Stomach (tissue), 9 donors: Measurements from ENCODE around the gene NCS1. TPM values are rescaled to one million over a fixed set of nuclear protein-coding genes. Genes with fewer than 3 reads are reported as not detected.

Experiments
- DNase-seq, 2 donors: peaks; one replicate each; pipeline versions ENCODE4 v3.0.0 to v3.0.0-alpha.2; 2013 to 2019
- H3K27ac ChIP-seq, 5 donors: fragments of 200-600 bp in 4 of 5; sonication (generic) in 4 of 5; one replicate each; pipeline ENCODE4 v1.5.1; 2013 to 2019; ENCODE audit warnings: mild to moderate bottlenecking in 1 of 5, moderate library complexity in 1 of 5
- H3K27me3 ChIP-seq, 3 donors: fragments of 200-600 bp; sonication (generic); one replicate each; pipeline ENCODE4 v1.5.1; 2017 to 2019; ENCODE audit warnings: mixed run types in 1 of 3
- H3K36me3 ChIP-seq, 4 donors: fragments of 200-600 bp; sonication (generic); 1 replicate in 3 of 4; 2 replicates in 1 of 4; pipeline ENCODE4 v1.5.1; 2016 to 2019
- H3K4me1 ChIP-seq, 4 donors: fragments of 200-600 bp; sonication (generic); one replicate each; pipeline ENCODE4 v1.5.1; 2016 to 2019
- H3K4me3 ChIP-seq, 4 donors: fragments of 200-600 bp; sonication (generic) in 3 of 4; one replicate each; pipeline ENCODE4 v1.5.1; 2016 to 2019; ENCODE audit warnings: mild to moderate bottlenecking in 1 of 4
- H3K9me3 ChIP-seq, 4 donors: fragments of 200-600 bp; sonication (generic); one replicate each; pipeline ENCODE4 v1.5.1; 2016 to 2019
- EP300 ChIP-seq: sonication (generic); formaldehyde crosslinking; IDR thresholded peaks from one replicate; pipeline ENCODE4 v1.6.1; 2017; ENCODE audit warnings: antibody characterized with exemption
- POLR2A ChIP-seq, 4 donors: fragments of 450-650 bp; IDR thresholded peaks; one replicate each; pipeline ENCODE4 v1.6.1; 2016; ENCODE audit warnings: antibody characterized with exemption in 4 of 4, control low read depth in 2 of 4, mild to moderate bottlenecking in 1 of 4, moderate library complexity in 1 of 4
- POLR2AphosphoS5 ChIP-seq, 3 donors: sonication (generic); formaldehyde crosslinking; IDR thresholded peaks; one replicate each; pipeline ENCODE4 v1.6.1; 2016; ENCODE audit warnings: antibody characterized with exemption in 3 of 3
- WGBS, 5 donors: extraction: QIAGEN DNeasy Blood & Tissue Kit in 3 of 5; methylation state at CpG; one replicate each; pipeline versions ENCODE4 v1.1.5 to v1.1.7; 2013 to 2018; 5-methylcytosine and 5-hydroxymethylcytosine counted together
- intact Hi-C: fragments of 100-400 bp; cut with DNase I; formaldehyde crosslinking; loops from one replicate; pipeline ENCODE4 v1.15.1; 2023; ENCODE audit warnings: low total_unique reads
- polyA plus RNA-seq, 3 donors: library from polyadenylated mRNA; stranded (reverse); fragments of 200-250 nt; gene quantifications; one replicate each; pipeline ENCODE4 v1.2.3, GENCODE V29; 2013
- total RNA-seq, 5 donors: library from RNA; depleted of rRNA; stranded (reverse); fragments of >200 nt; gene quantifications; one replicate each; pipeline versions ENCODE4 v1.1.0 to v1.2.3, GENCODE V29; 2014 to 2016
- TF ChIP-seq, protein P1 (sequence below), 7 experiments: fragments of 450-650 bp in 4 of 7; fragments of 200-600 bp in 3 of 7; sonication (generic) in 3 of 7; IDR thresholded peaks; one replicate each; pipeline ENCODE4 v1.5.1; 2016 to 2019; ENCODE audit warnings: antibody characterized with exemption in 7 of 7, control low read depth in 2 of 7, mild to moderate bottlenecking in 1 of 7
- donor health status: healthy with polysubstance abuse.
- donor health status: Bipolar disorder and iron deficiency.
- donor health status: healthy.

Gene NCS1
- total and polyA plus RNA-seq, 8 donors: 3.2 to 50.0 (median 16.6) TPM

DNA sequence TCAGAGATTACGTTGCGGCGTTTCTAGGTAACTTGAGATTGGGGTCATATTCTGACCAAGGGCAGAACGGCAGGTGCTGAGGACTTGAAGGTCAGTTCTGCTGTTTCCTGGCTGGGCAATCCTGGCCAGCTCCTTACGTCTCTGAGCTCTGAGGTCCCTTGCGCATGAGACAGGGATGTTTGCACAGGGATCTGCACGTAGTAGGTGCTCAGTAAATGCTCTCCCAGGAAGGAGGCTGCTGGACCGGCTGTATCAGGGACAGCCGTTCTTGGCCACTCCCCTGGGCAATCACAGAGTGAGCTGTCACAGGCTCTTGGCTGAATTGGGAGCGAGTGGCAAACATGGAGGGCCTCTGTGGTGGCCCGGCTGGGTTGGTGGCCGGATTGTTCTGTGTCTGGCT, 8.3 kb downstream of the NCS1 start:
- H3K36me3 ChIP-seq: no peaks in the 10 kb centered on the region
- WGBS, 5 donors: 73 to 84% (median 82%) methylated on average over 11 to 12 of the region's 12 CpGs
- no peaks in the 10 kb centered on the region for H3K9me3 ChIP-seq
- TF ChIP-seq POLR2A (IDR thresholded peaks at IDR 0.05) (no peak), POLR2AphosphoS5 (IDR thresholded peaks at IDR 0.05) (no peak), EP300 (no peak)
- TF ChIP-seq, protein P1, sequence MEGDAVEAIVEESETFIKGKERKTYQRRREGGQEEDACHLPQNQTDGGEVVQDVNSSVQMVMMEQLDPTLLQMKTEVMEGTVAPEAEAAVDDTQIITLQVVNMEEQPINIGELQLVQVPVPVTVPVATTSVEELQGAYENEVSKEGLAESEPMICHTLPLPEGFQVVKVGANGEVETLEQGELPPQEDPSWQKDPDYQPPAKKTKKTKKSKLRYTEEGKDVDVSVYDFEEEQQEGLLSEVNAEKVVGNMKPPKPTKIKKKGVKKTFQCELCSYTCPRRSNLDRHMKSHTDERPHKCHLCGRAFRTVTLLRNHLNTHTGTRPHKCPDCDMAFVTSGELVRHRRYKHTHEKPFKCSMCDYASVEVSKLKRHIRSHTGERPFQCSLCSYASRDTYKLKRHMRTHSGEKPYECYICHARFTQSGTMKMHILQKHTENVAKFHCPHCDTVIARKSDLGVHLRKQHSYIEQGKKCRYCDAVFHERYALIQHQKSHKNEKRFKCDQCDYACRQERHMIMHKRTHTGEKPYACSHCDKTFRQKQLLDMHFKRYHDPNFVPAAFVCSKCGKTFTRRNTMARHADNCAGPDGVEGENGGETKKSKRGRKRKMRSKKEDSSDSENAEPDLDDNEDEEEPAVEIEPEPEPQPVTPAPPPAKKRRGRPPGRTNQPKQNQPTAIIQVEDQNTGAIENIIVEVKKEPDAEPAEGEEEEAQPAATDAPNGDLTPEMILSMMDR (IDR thresholded peaks at IDR 0.05): no peak
- no peaks in the 10 kb centered on the region for H3K27me3 ChIP-seq
- peaks cover 11 to 56% (median 26%) of the 10 kb centered on the region in 4 donors for H3K4me1 ChIP-seq
- H3K27ac ChIP-seq: peak overlapping the region in 4 of 5 donors; percentile 34 to 90 (median 84)
- no peak overlapping the region for H3K4me3 ChIP-seq
- DNase-seq: no peak
- intact Hi-C loops: no loop called here

DNA sequence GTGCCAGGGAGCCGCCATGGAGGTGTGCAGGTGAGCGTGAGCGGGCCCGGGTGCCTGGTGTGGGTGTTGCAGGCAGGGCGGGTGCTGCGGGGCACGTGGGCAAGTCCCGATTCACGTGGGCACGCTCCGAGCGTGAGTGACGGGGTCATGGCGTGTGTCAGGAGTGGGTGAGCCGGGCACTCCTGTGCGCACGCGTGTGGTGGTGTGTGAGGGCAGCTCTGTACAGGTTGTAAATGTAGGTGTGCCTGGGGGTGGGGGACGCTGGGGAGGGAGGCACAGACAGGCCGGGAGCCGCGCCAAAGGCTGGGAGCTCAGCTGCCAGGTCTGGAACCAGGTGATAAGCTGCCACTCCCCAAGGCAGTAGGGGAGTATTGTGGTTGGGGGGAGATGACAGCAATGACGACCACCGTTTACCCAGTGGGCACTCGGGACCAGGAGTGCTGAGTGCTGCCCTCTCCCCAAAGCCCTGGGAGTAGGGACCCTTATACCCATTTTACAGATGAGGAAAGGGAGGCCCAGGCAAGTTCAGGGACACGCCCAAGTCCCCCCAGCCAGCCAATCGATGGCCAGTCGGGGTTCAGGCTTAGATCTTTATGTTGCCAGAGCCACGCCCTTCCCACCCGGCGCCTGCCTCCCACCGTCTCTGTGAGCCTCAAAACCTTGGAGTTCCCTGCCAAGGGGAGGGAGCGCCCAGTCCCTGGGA, 9.6 kb downstream of the NCS1 start:
- Histone ChIP-seq H3K4me3 (no peak overlapping the region), H3K27me3 (no peaks in the 10 kb centered on the region), H3K9me3 (no peaks in the 10 kb centered on the region), H3K27ac (peak overlapping the region; percentile 13 to 90 (median 84)), H3K36me3 (no peaks in the 10 kb centered on the region), H3K4me1 (peaks cover 12 to 65% (median 37%) of the 10 kb centered on the region in 4 donors)
- 39 to 66% (median 62%) methylated on average over 27 to 33 of the region's 33 CpGs for WGBS, 5 donors
- DNase-seq: peak in 1 of 2 donors; percentile 86
- TF ChIP-seq POLR2AphosphoS5 (IDR thresholded peaks at IDR 0.05) (no peak), EP300 (no peak), POLR2A (IDR thresholded peaks at IDR 0.05) (no peak)
- intact Hi-C loops: no loop called here

DNA sequence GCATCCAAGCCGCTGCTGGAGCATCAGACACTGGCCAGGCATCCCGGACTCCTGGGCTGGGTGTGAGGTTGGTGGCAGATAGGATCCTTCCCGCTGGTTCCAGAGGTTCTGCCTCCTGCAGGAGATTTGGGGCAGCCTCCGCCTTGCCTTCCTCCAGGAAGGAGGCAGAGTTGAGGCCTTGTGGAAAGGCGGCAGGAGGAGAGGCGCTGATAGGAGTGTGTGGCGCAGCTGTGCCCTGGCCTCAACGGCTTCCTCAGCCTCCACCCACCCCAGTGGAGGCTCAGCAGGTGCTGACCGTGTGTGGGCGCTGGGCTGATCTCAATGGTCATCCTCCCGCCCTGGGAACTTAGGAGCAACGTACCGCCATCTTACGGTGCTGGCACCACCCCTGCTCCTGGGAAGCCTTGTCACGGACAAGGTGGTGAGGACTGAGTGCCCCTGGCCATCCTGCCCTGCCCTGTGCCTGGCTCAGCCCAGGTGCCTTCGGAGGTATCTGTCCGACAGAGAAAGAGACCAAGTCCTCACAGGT, 10.2 kb downstream of the NCS1 start:
- peak overlapping the region in 4 of 5 donors; percentile 33 to 90 (median 84) for H3K27ac ChIP-seq

DNA sequence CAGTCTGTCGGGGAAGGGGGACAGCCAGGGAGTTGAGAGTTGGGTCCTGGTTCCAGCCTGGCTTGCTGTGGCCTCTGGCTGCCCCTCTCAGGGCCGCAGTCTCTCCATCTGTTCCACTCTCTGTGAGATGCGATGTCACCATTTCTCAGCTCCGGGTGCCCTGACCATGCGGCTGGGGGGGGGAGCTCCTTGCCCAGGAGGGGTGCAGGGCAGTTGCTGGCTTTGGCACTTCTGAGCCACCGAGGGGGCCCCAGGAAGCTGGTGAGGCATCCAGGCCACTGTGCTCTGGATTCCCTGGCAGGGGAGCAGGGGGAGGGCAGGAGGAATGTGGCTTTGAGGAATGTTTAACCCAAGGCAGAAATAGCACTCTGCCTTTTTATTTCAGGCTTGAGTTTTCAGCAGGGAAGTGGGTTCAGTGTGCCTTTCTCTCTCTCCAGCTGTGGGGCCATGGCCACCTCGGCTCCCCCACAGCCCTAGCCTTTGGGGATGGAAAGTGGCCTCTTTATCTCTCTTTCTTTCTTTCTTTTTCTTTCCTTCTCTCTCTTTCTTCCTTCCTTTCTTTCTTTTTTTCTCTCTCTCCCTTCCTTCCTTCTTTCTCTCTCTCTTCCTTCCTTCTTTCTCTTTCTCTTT, 11.0 kb downstream of the NCS1 start:
- peak overlapping the region; percentile 11 to 90 (median 84) for H3K27ac ChIP-seq
- H3K4me3 ChIP-seq: peak overlapping the region in 1 of 4 donors; percentile 4
- DNase-seq: peak in 1 of 2 donors; percentile 76
- TF ChIP-seq POLR2A (IDR thresholded peaks at IDR 0.05) (no peak), EP300 (no peak), POLR2AphosphoS5 (IDR thresholded peaks at IDR 0.05) (no peak)
- TF ChIP-seq, protein P1 (IDR thresholded peaks at IDR 0.05): no peak
- H3K36me3 ChIP-seq: no peaks in the 10 kb centered on the region
- 33 to 55% (median 37%) methylated on average over 6 to 7 of the region's 7 CpGs for WGBS, 5 donors
- intact Hi-C loops: no loop called here
- no peaks in the 10 kb centered on the region for H3K9me3 ChIP-seq
- no peaks in the 10 kb centered on the region for H3K27me3 ChIP-seq
- peaks cover 17 to 65% (median 47%) of the 10 kb centered on the region in 4 donors for H3K4me1 ChIP-seq

More for the DNA sequence above, 10.2 kb downstream of the NCS1 start:
- intact Hi-C loops: no loop called here
- Histone ChIP-seq H3K9me3 (no peaks in the 10 kb centered on the region), H3K27me3 (no peaks in the 10 kb centered on the region), H3K36me3 (no peaks in the 10 kb centered on the region), H3K4me3 (no peak overlapping the region), H3K4me1 (peaks cover 17 to 66% (median 43%) of the 10 kb centered on the region in 4 donors)
- WGBS, 5 donors: 83 to 100% (median 86%) methylated on average over 2 to 17 of the region's 17 CpGs
- DNase-seq: no peak
- TF ChIP-seq POLR2AphosphoS5 (IDR thresholded peaks at IDR 0.05) (no peak), POLR2A (IDR thresholded peaks at IDR 0.05) (no peak), EP300 (no peak)
- TF ChIP-seq, protein P1 (IDR thresholded peaks at IDR 0.05): no peak
